Astrocyte (in vitro differentiated cells and primary cell): ENCODE data around the gene SMIM27. TPM values are rescaled to one million over a fixed set of nuclear protein-coding genes. Genes with fewer than 3 reads are reported as not detected.

Source experiments
- DNase-seq: peaks from one replicate; pipeline ENCODE4 v3.0.0-alpha.2; 2010; ENCODE audit warnings: low read depth
- FAIRE-seq: peaks from 2 replicates; lab custom pipeline; 2011; peaks lifted over from hg19 to GRCh38; lab: Jason Lieb, UNC
- H2AFZ ChIP-seq: 2 replicates; pipeline ENCODE4 v1.6.0; 2012; ENCODE audit warnings: low read depth, low read length, inconsistent platforms
- H3K27ac ChIP-seq: 2 replicates; pipeline ENCODE4 v1.5.1; 2011; ENCODE audit warnings: low read depth, low read length, inconsistent platforms
- H3K27me3 ChIP-seq: 2 replicates; pipeline ENCODE4 v1.6.0; 2011; ENCODE audit warnings: low read length, inconsistent platforms; ENCODE audit not compliant: insufficient read depth
- H3K36me3 ChIP-seq: 2 replicates; pipeline ENCODE4 v1.5.1; 2011; ENCODE audit warnings: low read length, inconsistent platforms; ENCODE audit not compliant: insufficient read depth
- H3K4me1 ChIP-seq: 2 replicates; pipeline ENCODE4 v1.5.1; 2011; ENCODE audit warnings: low read length, inconsistent platforms; ENCODE audit not compliant: insufficient read depth
- H3K4me2 ChIP-seq: 2 replicates; pipeline ENCODE4 v1.6.0; 2012; ENCODE audit warnings: low read length, inconsistent platforms
- H3K4me3 ChIP-seq: 2 replicates; pipeline ENCODE4 v1.5.1; 2011; ENCODE audit warnings: low read depth, mild to moderate bottlenecking, low read length, inconsistent platforms; ENCODE audit not compliant: insufficient read depth
- H3K79me2 ChIP-seq: 2 replicates; pipeline ENCODE4 v1.6.0; 2012; ENCODE audit warnings: mild to moderate bottlenecking, low read length, inconsistent platforms; ENCODE audit not compliant: insufficient read depth
- H3K9ac ChIP-seq: 2 replicates; pipeline ENCODE4 v1.6.0; 2012; ENCODE audit warnings: mild to moderate bottlenecking, low read length, inconsistent platforms
- H3K9me3 ChIP-seq: 2 replicates; pipeline ENCODE4 v1.5.1; 2012; ENCODE audit warnings: low read depth, mild to moderate bottlenecking, low read length, inconsistent platforms; ENCODE audit not compliant: insufficient read depth
- H4K20me1 ChIP-seq: 2 replicates; pipeline ENCODE4 v1.6.0; 2012; ENCODE audit warnings: low read length, inconsistent platforms; ENCODE audit not compliant: insufficient read depth
- H3K27ac Mint-ChIP-seq: one replicate; pipeline ENCODE4 v1.8.0; 2021; ENCODE audit warnings: mild to moderate bottlenecking, mixed read lengths; ENCODE audit not compliant: unreplicated experiment
- H3K27me3 Mint-ChIP-seq: one replicate; pipeline ENCODE4 v1.8.0; 2021; ENCODE audit warnings: low read depth, mixed read lengths; ENCODE audit not compliant: unreplicated experiment
- H3K36me3 Mint-ChIP-seq: one replicate; pipeline ENCODE4 v1.8.0; 2021; ENCODE audit warnings: low read depth, mixed read lengths; ENCODE audit not compliant: unreplicated experiment
- H3K4me1 Mint-ChIP-seq: one replicate; pipeline ENCODE4 v1.8.0; 2021; ENCODE audit warnings: low read depth, mixed read lengths; ENCODE audit not compliant: unreplicated experiment
- H3K4me3 Mint-ChIP-seq: one replicate; pipeline ENCODE4 v1.8.0; 2021; ENCODE audit warnings: mild to moderate bottlenecking, moderate library complexity, mixed read lengths; ENCODE audit not compliant: unreplicated experiment
- H3K9me3 Mint-ChIP-seq: one replicate; pipeline ENCODE4 v1.8.0; 2021; ENCODE audit warnings: mild to moderate bottlenecking, mixed read lengths; ENCODE audit not compliant: unreplicated experiment
- EZH2 ChIP-seq: IDR thresholded peaks from 2 replicates; pipeline ENCODE4 v1.6.1; 2012; ENCODE audit warnings: mild to moderate bottlenecking, low read length, inconsistent platforms; ENCODE audit not compliant: insufficient read depth
- total RNA-seq: library from RNA; stranded (reverse); gene quantifications from 2 replicates; pipeline ENCODE4 v1.2.1, GENCODE V29; 2021
- TF ChIP-seq, protein P1 (sequence below): IDR thresholded peaks from 2 replicates; pipeline ENCODE4 v1.5.1; 2011; ENCODE audit warnings: low read depth, mild to moderate bottlenecking, inconsistent platforms, low read length, moderate library complexity; ENCODE audit not compliant: insufficient read depth

The SMIM27 gene
- total RNA-seq, 1 donor from 2014 or later, result 9.4 TPM

DNA sequence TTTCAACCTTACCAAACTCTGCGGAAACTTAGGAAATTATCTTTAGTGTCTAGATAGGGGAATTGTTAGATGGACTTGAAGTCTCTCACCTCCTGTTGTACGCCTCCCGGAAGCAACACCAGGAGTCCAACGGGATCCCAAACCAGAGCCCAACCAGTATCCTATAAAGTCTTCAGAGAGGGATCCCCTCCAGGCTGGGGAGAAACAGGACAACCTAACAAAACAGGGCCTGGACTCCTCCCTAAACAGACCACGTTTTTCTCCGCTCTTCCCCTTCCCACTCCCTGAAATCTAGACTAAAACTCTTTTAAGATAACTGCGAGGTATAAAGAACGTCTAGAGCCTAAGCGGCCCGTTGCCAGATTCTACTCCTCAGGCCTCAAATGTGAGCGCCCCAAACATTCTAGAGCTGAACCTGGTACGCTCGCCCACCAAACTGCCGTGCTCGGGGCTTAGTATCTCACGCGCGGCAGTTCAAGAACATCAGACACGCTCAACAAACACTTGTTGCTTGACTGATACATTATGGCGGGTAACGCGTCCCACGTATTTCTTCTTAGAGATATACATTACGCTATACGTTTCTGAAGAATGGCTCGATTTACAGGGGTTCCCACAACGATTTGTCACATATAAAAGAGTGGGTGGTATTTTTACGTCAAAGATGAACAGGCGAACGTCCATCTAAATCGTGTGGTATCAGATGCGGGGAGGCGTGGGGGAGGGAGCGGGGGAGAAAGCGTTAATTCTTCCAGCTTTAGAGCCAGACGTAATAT lies 663 bp upstream of the SMIM27 start:
- Histone ChIP-seq H3K27me3 (no peaks in the 10 kb centered on the region), H3K36me3 (no peaks in the 10 kb centered on the region), H3K9me3 (no peaks in the 10 kb centered on the region), H3K4me1 (peaks cover 5% of the 10 kb centered on the region), H3K4me3 (peak overlapping the region; percentile 93), H3K4me2 (peak overlapping the region; percentile 89), H3K9ac (peak overlapping the region; percentile 97), H3K27ac (peak overlapping the region; percentile 98), H4K20me1 (peaks cover 33% of the 10 kb centered on the region), H3K79me2 (peaks cover 71% of the 10 kb centered on the region), H2AFZ (peak overlapping the region; percentile 43)
- Mint-ChIP-seq H3K27ac (peak overlapping the region; percentile 93), H3K36me3 (peaks cover 5% of the 10 kb centered on the region), H3K9me3 (no peaks in the 10 kb centered on the region), H3K27me3 (no peaks in the 10 kb centered on the region), H3K4me1 (peaks cover 12% of the 10 kb centered on the region), H3K4me3 (peak overlapping the region; percentile 95)
- FAIRE-seq (no peak), DNase-seq (peak; percentile 35)
- TF ChIP-seq, protein P1, sequence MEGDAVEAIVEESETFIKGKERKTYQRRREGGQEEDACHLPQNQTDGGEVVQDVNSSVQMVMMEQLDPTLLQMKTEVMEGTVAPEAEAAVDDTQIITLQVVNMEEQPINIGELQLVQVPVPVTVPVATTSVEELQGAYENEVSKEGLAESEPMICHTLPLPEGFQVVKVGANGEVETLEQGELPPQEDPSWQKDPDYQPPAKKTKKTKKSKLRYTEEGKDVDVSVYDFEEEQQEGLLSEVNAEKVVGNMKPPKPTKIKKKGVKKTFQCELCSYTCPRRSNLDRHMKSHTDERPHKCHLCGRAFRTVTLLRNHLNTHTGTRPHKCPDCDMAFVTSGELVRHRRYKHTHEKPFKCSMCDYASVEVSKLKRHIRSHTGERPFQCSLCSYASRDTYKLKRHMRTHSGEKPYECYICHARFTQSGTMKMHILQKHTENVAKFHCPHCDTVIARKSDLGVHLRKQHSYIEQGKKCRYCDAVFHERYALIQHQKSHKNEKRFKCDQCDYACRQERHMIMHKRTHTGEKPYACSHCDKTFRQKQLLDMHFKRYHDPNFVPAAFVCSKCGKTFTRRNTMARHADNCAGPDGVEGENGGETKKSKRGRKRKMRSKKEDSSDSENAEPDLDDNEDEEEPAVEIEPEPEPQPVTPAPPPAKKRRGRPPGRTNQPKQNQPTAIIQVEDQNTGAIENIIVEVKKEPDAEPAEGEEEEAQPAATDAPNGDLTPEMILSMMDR, result no peak
- no peak for TF ChIP-seq EZH2

DNA sequence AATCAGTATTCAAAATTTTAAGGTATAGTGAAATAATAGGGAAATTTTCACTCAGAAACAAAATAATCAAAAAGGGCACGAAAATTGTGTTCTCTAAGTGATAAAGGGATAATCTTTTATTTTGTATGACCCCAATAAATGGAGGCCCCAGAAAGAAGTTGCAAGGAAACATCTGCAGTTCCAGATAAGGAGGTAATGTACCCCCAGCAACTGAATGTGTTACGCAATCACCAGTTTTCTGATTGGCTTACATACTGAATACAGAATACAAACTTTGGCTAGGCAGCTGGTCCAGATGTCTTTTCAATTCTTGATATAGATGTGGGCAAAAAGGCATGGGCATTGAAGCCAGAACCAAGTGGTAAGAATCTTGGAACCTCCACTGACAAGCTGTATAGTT lies 2.0 kb downstream of the SMIM27 start:
- no peak overlapping the region for H3K27ac ChIP-seq
- H3K4me1 ChIP-seq, result peaks cover 5% of the 10 kb centered on the region
- no peak for TF ChIP-seq EZH2
- TF ChIP-seq, protein P1, result no peak
- no peak for DNase-seq
- no peak overlapping the region for H3K4me3 ChIP-seq
- Mint-ChIP-seq H3K36me3 (peaks cover 2% of the 10 kb centered on the region), H3K4me1 (peaks cover 6% of the 10 kb centered on the region), H3K4me3 (peak overlapping the region; percentile 17), H3K27me3 (no peaks in the 10 kb centered on the region), H3K27ac (no peak overlapping the region), H3K9me3 (no peaks in the 10 kb centered on the region)
- H3K4me2 ChIP-seq, result no peak overlapping the region
- FAIRE-seq, result no peak
- H3K27me3 ChIP-seq, result no peaks in the 10 kb centered on the region
- H4K20me1 ChIP-seq, result peaks cover 16% of the 10 kb centered on the region
- no peak overlapping the region for H3K9ac ChIP-seq
- H3K9me3 ChIP-seq, result no peaks in the 10 kb centered on the region
- H3K36me3 ChIP-seq, result no peaks in the 10 kb centered on the region
- H2AFZ ChIP-seq, result no peak overlapping the region
- H3K79me2 ChIP-seq, result peaks cover 50% of the 10 kb centered on the region

DNA sequence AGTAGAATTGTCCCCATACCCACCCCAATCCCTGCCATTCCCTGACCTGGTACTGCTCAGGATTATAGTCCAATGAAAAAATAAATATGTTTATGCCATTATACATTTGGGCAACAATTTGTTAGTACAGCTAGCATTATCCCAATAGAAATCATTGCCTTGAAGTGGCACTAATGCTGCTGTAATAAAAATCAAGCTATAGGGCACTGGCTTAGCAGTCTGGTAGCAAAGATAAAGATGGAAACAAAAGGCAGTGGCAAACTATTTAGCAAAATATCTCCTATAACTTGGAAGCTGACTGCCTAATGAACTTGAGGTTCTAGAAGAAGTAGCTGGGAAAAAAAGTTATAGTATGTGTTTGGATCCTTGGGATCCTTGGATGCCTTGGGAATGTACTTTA lies 2.5 kb downstream of the SMIM27 start:
- Histone ChIP-seq H3K27ac (no peak overlapping the region), H3K9me3 (no peaks in the 10 kb centered on the region), H3K79me2 (peaks cover 50% of the 10 kb centered on the region), H2AFZ (no peak overlapping the region), H4K20me1 (peaks cover 11% of the 10 kb centered on the region), H3K36me3 (no peaks in the 10 kb centered on the region), H3K4me2 (no peak overlapping the region), H3K4me3 (no peak overlapping the region), H3K9ac (no peak overlapping the region), H3K27me3 (no peaks in the 10 kb centered on the region), H3K4me1 (peaks cover 5% of the 10 kb centered on the region)
- no peaks in the 10 kb centered on the region for H3K27me3 Mint-ChIP-seq
- no peak overlapping the region for H3K27ac Mint-ChIP-seq
- peaks cover 2% of the 10 kb centered on the region for H3K36me3 Mint-ChIP-seq
- no peaks in the 10 kb centered on the region for H3K9me3 Mint-ChIP-seq
- DNase-seq (no peak), FAIRE-seq (no peak)
- H3K4me3 Mint-ChIP-seq, result no peak overlapping the region
- H3K4me1 Mint-ChIP-seq, result peaks cover 3% of the 10 kb centered on the region
- TF ChIP-seq EZH2, result no peak
- TF ChIP-seq, protein P1, result no peak
